ENCODE results near the gene EXOSC1.
"Not testable (repeated sequence)": the region's sequence is repeated elsewhere in the genome, so short reads cannot be mapped to it uniquely, and the experiment has no call there.

DNA sequence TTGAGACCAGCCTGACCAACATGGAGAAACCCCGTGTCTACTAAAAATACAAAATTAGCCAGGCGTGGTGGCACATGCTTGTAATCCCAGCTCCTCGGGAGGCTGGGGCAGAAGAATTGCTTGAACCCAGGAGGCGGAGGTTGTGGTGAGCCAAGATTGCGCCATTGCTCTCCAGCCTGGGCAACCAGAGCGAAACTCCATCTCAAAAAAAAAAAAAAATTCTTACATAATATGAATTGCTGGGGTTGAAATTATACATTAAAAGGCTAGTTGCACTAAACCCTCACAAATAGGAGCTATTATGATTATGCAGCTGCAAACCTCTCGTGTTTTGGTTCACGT lies 22.1 kb downstream of the EXOSC1 start:
- TF ChIP-seq CTCF (IDR thresholded peaks at IDR 0.05; ENCODE audit: low read depth, low read length, missing input control); EGR1 (IDR thresholded peaks at IDR 0.05; ENCODE audit: low read depth in 2 of 2); RAD21 (IDR thresholded peaks at IDR 0.05); SP1 (IDR thresholded peaks at IDR 0.05); GABPA (IDR thresholded peaks at IDR 0.05 in 1 of 2, conservative IDR thresholded peaks at IDR 0.05 in 1 of 2); ZBTB33 (IDR thresholded peaks at IDR 0.05); JUND (IDR thresholded peaks at IDR 0.05): not testable (repeated sequence)
- TF ChIP-seq, protein P1, sequence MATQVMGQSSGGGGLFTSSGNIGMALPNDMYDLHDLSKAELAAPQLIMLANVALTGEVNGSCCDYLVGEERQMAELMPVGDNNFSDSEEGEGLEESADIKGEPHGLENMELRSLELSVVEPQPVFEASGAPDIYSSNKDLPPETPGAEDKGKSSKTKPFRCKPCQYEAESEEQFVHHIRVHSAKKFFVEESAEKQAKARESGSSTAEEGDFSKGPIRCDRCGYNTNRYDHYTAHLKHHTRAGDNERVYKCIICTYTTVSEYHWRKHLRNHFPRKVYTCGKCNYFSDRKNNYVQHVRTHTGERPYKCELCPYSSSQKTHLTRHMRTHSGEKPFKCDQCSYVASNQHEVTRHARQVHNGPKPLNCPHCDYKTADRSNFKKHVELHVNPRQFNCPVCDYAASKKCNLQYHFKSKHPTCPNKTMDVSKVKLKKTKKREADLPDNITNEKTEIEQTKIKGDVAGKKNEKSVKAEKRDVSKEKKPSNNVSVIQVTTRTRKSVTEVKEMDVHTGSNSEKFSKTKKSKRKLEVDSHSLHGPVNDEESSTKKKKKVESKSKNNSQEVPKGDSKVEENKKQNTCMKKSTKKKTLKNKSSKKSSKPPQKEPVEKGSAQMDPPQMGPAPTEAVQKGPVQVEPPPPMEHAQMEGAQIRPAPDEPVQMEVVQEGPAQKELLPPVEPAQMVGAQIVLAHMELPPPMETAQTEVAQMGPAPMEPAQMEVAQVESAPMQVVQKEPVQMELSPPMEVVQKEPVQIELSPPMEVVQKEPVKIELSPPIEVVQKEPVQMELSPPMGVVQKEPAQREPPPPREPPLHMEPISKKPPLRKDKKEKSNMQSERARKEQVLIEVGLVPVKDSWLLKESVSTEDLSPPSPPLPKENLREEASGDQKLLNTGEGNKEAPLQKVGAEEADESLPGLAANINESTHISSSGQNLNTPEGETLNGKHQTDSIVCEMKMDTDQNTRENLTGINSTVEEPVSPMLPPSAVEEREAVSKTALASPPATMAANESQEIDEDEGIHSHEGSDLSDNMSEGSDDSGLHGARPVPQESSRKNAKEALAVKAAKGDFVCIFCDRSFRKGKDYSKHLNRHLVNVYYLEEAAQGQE (IDR thresholded peaks at IDR 0.05) = not testable (repeated sequence)

Measured in liver (tissue), 3 donors.